Lower leg skin (tissue), 3 donors: Measurements from ENCODE around the gene GLIPR2.

Experiments used
- CTCF ChIP-seq, 3 donors: fragments of 450-650 bp; IDR thresholded peaks; one replicate each; pipeline ENCODE4 v1.5.1; 2016; ENCODE audit warnings: antibody characterized with exemption in 3 of 3, mild to moderate bottlenecking in 3 of 3, moderate library complexity in 2 of 3
- POLR2A ChIP-seq, 2 donors: fragments of 450-650 bp; IDR thresholded peaks; one replicate each; pipeline ENCODE4 v1.6.1; 2016 to 2017; ENCODE audit warnings: antibody characterized with exemption in 2 of 2, mild to moderate bottlenecking in 1 of 2, moderate library complexity in 1 of 2

- TF ChIP-seq CTCF (IDR thresholded peaks at IDR 0.05) (no peak), POLR2A (IDR thresholded peaks at IDR 0.05) (no peak)
Measured at GRCh38 chr9:36149197-36149596, 12.7 kb downstream of the GLIPR2 start.
